CD14-positive monocyte (primary cell): ENCODE data around the gene UNKL. TPM values are rescaled to one million over a fixed set of nuclear protein-coding genes. Genes with fewer than 3 reads are reported as not detected.

Experiments used
- DNase-seq, 3 donors: peaks; one replicate each; pipeline ENCODE4 v3.0.0-alpha.2; 2011 to 2022
- H2AFZ ChIP-seq: 2 replicates; pipeline ENCODE4 v1.6.0; 2012; ENCODE audit warnings: mild to moderate bottlenecking, low read depth, low read length, inconsistent platforms; ENCODE audit not compliant: insufficient read depth, poor library complexity, severe bottlenecking
- H3K27ac ChIP-seq, 2 donors: 1 replicate in 1 of 2; 2 replicates in 1 of 2; pipeline ENCODE4 v1.5.1; 2012 to 2013; ENCODE audit warnings: low read length in 2 of 2, control low read depth in 1 of 2, inconsistent platforms in 1 of 2, low read depth in 1 of 2, mild to moderate bottlenecking in 1 of 2
- H3K27me3 ChIP-seq, 2 donors: one replicate each; pipeline versions ENCODE4 v1.6.0 to v1.6.1; 2011 to 2013; ENCODE audit warnings: low read length in 2 of 2; ENCODE audit not compliant: control insufficient read depth in 2 of 2, insufficient read depth in 2 of 2
- H3K36me3 ChIP-seq, 2 donors: replicated peaks in 1 of 2; 1 replicate in 1 of 2; 2 replicates in 1 of 2; pipeline versions ENCODE4 v1.5.1 to v1.6.1; 2012 to 2013; ENCODE audit warnings: low read length in 2 of 2, control low read depth in 1 of 2, inconsistent platforms in 1 of 2, mild to moderate bottlenecking in 1 of 2; ENCODE audit not compliant: insufficient read depth in 2 of 2, control insufficient read depth in 1 of 2
- H3K4me1 ChIP-seq, 2 donors: 1 replicate in 1 of 2; 2 replicates in 1 of 2; pipeline versions ENCODE4 v1.5.1 to v1.6.1; 2012 to 2013; ENCODE audit warnings: low read length in 2 of 2, control low read depth in 1 of 2, inconsistent platforms in 1 of 2, mild to moderate bottlenecking in 1 of 2, moderate library complexity in 1 of 2; ENCODE audit not compliant: insufficient read depth in 2 of 2, control insufficient read depth in 1 of 2
- H3K4me2 ChIP-seq: replicated peaks from 2 replicates; pipeline ENCODE3; 2012; ENCODE audit warnings: low read length, moderate library complexity, mild to moderate bottlenecking; ENCODE audit not compliant: poor library complexity, severe bottlenecking; ENCODE audit errors: extremely low read depth
- H3K4me3 ChIP-seq, 3 experiments: fragments of 200-600 bp in 1 of 3; sonication (generic) in 1 of 3; replicated peaks in 1 of 3; 1 replicate in 2 of 3; 2 replicates in 1 of 3; pipeline ENCODE4 v1.5.1; 2011 to 2013; ENCODE audit warnings: low read length in 3 of 3, mild to moderate bottlenecking in 3 of 3, control low read depth in 2 of 3, low read depth in 2 of 3, inconsistent platforms in 1 of 3, moderate library complexity in 1 of 3
- H3K79me2 ChIP-seq: 2 replicates; pipeline ENCODE4 v1.6.0; 2012; ENCODE audit warnings: mild to moderate bottlenecking, control low read depth, inconsistent platforms, low read length, moderate library complexity; ENCODE audit not compliant: insufficient read depth
- H3K9ac ChIP-seq: 2 replicates; pipeline ENCODE4 v1.6.0; 2017; ENCODE audit warnings: low read length, mild to moderate bottlenecking; ENCODE audit not compliant: insufficient read depth, poor library complexity, severe bottlenecking
- H3K9me3 ChIP-seq, 2 donors: replicated peaks in 1 of 2; 1 replicate in 1 of 2; 2 replicates in 1 of 2; pipeline versions ENCODE4 v1.5.1 to v1.6.1; 2012 to 2013; ENCODE audit warnings: low read length in 2 of 2, control low read depth in 1 of 2; ENCODE audit not compliant: control insufficient read depth in 1 of 2, insufficient read depth in 1 of 2
- H4K20me1 ChIP-seq: 2 replicates; pipeline ENCODE4 v1.6.0; 2012; ENCODE audit warnings: mild to moderate bottlenecking, low read length, control low read depth, moderate library complexity; ENCODE audit not compliant: insufficient read depth
- H3K27ac Mint-ChIP-seq, 7 donors: one replicate each; pipeline ENCODE4 v1.8.0; 2020; ENCODE audit warnings: mild to moderate bottlenecking in 7 of 7, mixed read lengths in 7 of 7, moderate library complexity in 6 of 7, inconsistent platforms in 2 of 7
- H3K27me3 Mint-ChIP-seq, 3 donors: one replicate each; pipeline ENCODE4 v1.8.0; 2021 to 2022; ENCODE audit warnings: low read depth in 3 of 3, mild to moderate bottlenecking in 3 of 3, mixed read lengths in 3 of 3, moderate library complexity in 3 of 3, inconsistent platforms in 1 of 3
- H3K36me3 Mint-ChIP-seq, 2 donors: one replicate each; pipeline ENCODE4 v1.8.0; 2020; ENCODE audit warnings: mixed read lengths in 2 of 2, inconsistent platforms in 1 of 2, mild to moderate bottlenecking in 1 of 2
- H3K4me1 Mint-ChIP-seq: one replicate; pipeline ENCODE4 v1.8.0; 2020; ENCODE audit warnings: mild to moderate bottlenecking, mixed read lengths
- H3K4me3 Mint-ChIP-seq, 2 donors: one replicate each; pipeline ENCODE4 v1.8.0; 2020; ENCODE audit warnings: mild to moderate bottlenecking in 2 of 2, mixed read lengths in 2 of 2, moderate library complexity in 1 of 2
- H3K9me3 Mint-ChIP-seq, 7 donors: one replicate each; pipeline ENCODE4 v1.8.0; 2020 to 2022; ENCODE audit warnings: mixed read lengths in 7 of 7, mild to moderate bottlenecking in 6 of 7, moderate library complexity in 6 of 7, inconsistent platforms in 2 of 7
- CTCF ChIP-seq: fragments of 200-600 bp; IDR thresholded peaks from one replicate; pipeline ENCODE4 v1.8.0; 2022; ENCODE audit warnings: antibody characterized with exemption, mild to moderate bottlenecking
- WGBS: methylation state at CpG from one replicate; pipeline ENCODE4 v1.1.5; 2013; ENCODE audit warnings: missing lambda C conversion rate; ENCODE audit not compliant: insufficient coverage; 5-methylcytosine and 5-hydroxymethylcytosine counted together
- intact Hi-C, 2 donors: fragments of 100-400 bp; cut with micrococcal nuclease; formaldehyde crosslinking; loops; one replicate each; pipeline versions ENCODE4 v1.15.0 to v1.15.1; 2023
- polyA plus RNA-seq, 3 donors: library from polyadenylated mRNA; depleted of rRNA in 1 of 3; unstranded in 2 of 3; stranded (reverse) in 1 of 3; fragments of 300-500 nt in 2 of 3; fragments of >200 nt in 1 of 3; fragmentation: Illumina TruSeq in 2 of 3; gene quantifications; 1 replicate in 2 of 3; 2 replicates in 1 of 3; pipeline ENCODE4 v1.2.3, GENCODE V29; 2012 to 2021

Gene UNKL
- polyA plus RNA-seq, 3 donors: 1.2 to 19.9 (median 2.2) TPM

GRCh38 chr16:1412847-1413246 lies 1.7 kb downstream of the UNKL start:
- peaks cover 57% of the 10 kb centered on the region for H4K20me1 ChIP-seq
- Mint-ChIP-seq H3K27me3 (peaks cover 0 to 1% (median 0%) of the 10 kb centered on the region in 3 donors), H3K9me3 (no peaks in the 10 kb centered on the region), H3K4me3 (no peak overlapping the region), H3K4me1 (peaks cover 15% of the 10 kb centered on the region), H3K36me3 (peaks cover 20 to 32% of the 10 kb centered on the region in 2 donors), H3K27ac (no peak overlapping the region)
- intact Hi-C loops: loop anchor here in 1 of 2 donors (10.0 kb wide), 2 partner anchors 58 to 108 kb away; partner anchors contain the start of genes GNPTG, TSR3 and UBE2I
- H3K9ac ChIP-seq: no peak overlapping the region
- H3K79me2 ChIP-seq: peaks cover 35% of the 10 kb centered on the region
- H3K4me2 ChIP-seq: no peak overlapping the region
- no peak overlapping the region for H3K27ac ChIP-seq
- H3K27me3 ChIP-seq: no peaks in the 10 kb centered on the region
- no peak overlapping the region for H3K4me3 ChIP-seq
- no peaks in the 10 kb centered on the region for H3K9me3 ChIP-seq
- no peak overlapping the region for H2AFZ ChIP-seq
- peaks cover 20 to 28% of the 10 kb centered on the region in 2 donors for H3K4me1 ChIP-seq
- WGBS: no CpG with 5 or more reads among the region's 2 CpGs
- TF ChIP-seq CTCF: no peak
- DNase-seq: no peak
- H3K36me3 ChIP-seq: peaks cover 9 to 35% of the 10 kb centered on the region in 2 donors

- DNase-seq: peak; percentile 83 to 88 (median 84)
- peaks cover 26 to 69% of the 10 kb centered on the region in 2 donors for H3K36me3 ChIP-seq
- peak overlapping the region; percentile 46 for H2AFZ ChIP-seq
- no peaks in the 10 kb centered on the region for H3K27me3 ChIP-seq
- no peaks in the 10 kb centered on the region for H3K9me3 Mint-ChIP-seq
- peaks cover 13 to 17% of the 10 kb centered on the region in 2 donors for H3K4me1 ChIP-seq
- under 1% methylated on average over 33 of the region's 42 CpGs for WGBS
- peak overlapping the region; percentile 73 to 87 for H3K4me3 Mint-ChIP-seq
- H3K79me2 ChIP-seq: peaks cover 59% of the 10 kb centered on the region
- intact Hi-C loops: no loop called here
- H3K4me1 Mint-ChIP-seq: peaks cover 12% of the 10 kb centered on the region
- H3K36me3 Mint-ChIP-seq: peaks cover 38 to 72% of the 10 kb centered on the region in 2 donors
- peaks cover 0 to 1% (median 0%) of the 10 kb centered on the region in 3 donors for H3K27me3 Mint-ChIP-seq
- H3K9me3 ChIP-seq: no peaks in the 10 kb centered on the region
- peak overlapping the region; percentile 94 for H3K4me2 ChIP-seq
- H3K4me3 ChIP-seq: peak overlapping the region; percentile 5 to 75 (median 21)
- no peak for TF ChIP-seq CTCF
- peak overlapping the region in 5 of 7 donors; percentile 22 to 68 (median 46) for H3K27ac Mint-ChIP-seq
- peak overlapping the region in 1 of 2 donors; percentile 51 for H3K27ac ChIP-seq
- peak overlapping the region; percentile 32 for H3K9ac ChIP-seq
- H4K20me1 ChIP-seq: peaks cover 98% of the 10 kb centered on the region
Measured at GRCh38 chr16:1408171-1408837, 6.2 kb downstream of the UNKL start.
